Esophagus muscularis mucosa (tissue), 4 donors: Measurements from ENCODE around the gene ENOX2.
"Not testable (repeated sequence)": the region's sequence is repeated elsewhere in the genome, so short reads cannot be mapped to it uniquely, and the experiment has no call there.

ENCODE experiments used
- EP300 ChIP-seq: sonication (generic); formaldehyde crosslinking; IDR thresholded peaks from one replicate; pipeline ENCODE4 v1.6.1; 2017; ENCODE audit warnings: antibody characterized with exemption
- POLR2AphosphoS5 ChIP-seq, 2 donors: sonication (generic); formaldehyde crosslinking; IDR thresholded peaks; one replicate each; pipeline ENCODE4 v1.6.1; 2017; ENCODE audit warnings: antibody characterized with exemption in 2 of 2
- TF ChIP-seq, protein P1 (sequence below), 3 experiments: fragments of 200-600 bp in 2 of 3; fragments of 450-650 bp in 1 of 3; sonication (generic) in 2 of 3; IDR thresholded peaks; one replicate each; pipeline ENCODE4 v1.5.1; 2017 to 2019; ENCODE audit warnings: antibody characterized with exemption in 3 of 3, mild to moderate bottlenecking in 2 of 3, moderate library complexity in 1 of 3

DNA sequence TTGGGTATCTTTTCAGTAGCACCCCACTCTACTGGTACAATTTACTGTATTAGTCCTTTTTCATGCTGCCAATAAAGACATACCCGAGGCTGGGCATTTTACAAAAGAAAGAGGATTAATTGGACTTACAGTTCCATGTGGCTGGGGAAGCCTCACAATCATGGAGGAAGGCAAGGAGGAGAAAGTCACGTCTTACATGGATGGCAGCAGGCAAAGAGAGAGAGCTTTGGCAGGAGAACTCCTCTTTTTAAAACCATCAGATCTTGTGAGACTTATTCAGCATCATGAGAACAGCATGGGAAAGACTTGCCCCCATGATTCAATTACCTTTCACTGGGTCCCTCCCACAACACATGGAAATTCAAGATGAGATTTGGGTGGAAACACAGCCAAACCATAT lies 17.4 kb upstream of the ENOX2 start:
- TF ChIP-seq, protein P1, sequence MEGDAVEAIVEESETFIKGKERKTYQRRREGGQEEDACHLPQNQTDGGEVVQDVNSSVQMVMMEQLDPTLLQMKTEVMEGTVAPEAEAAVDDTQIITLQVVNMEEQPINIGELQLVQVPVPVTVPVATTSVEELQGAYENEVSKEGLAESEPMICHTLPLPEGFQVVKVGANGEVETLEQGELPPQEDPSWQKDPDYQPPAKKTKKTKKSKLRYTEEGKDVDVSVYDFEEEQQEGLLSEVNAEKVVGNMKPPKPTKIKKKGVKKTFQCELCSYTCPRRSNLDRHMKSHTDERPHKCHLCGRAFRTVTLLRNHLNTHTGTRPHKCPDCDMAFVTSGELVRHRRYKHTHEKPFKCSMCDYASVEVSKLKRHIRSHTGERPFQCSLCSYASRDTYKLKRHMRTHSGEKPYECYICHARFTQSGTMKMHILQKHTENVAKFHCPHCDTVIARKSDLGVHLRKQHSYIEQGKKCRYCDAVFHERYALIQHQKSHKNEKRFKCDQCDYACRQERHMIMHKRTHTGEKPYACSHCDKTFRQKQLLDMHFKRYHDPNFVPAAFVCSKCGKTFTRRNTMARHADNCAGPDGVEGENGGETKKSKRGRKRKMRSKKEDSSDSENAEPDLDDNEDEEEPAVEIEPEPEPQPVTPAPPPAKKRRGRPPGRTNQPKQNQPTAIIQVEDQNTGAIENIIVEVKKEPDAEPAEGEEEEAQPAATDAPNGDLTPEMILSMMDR (IDR thresholded peaks at IDR 0.05), result not testable (repeated sequence)
- not testable (repeated sequence) for TF ChIP-seq POLR2AphosphoS5 (IDR thresholded peaks at IDR 0.05); EP300
